Activated naive CD8-positive, alpha-beta T cell treated with anti-CD3 and anti-CD28 coated beads for 36 hours (primary cell): Measurements from ENCODE around the gene ZNF800. TPM values are rescaled to one million over a fixed set of nuclear protein-coding genes. Genes with fewer than 3 reads are reported as not detected.
"Not testable (repeated sequence)": the region's sequence is repeated elsewhere in the genome, so short reads cannot be mapped to it uniquely, and the experiment has no call there.

ENCODE experiments used
- DNase-seq: peaks from one replicate; pipeline ENCODE4 v3.0.0; 2021
- H3K27ac Mint-ChIP-seq: one replicate; pipeline ENCODE4 v1.8.0; 2022; ENCODE audit warnings: mild to moderate bottlenecking, moderate library complexity, mixed read lengths
- H3K27me3 Mint-ChIP-seq: one replicate; pipeline ENCODE4 v1.8.0; 2022; ENCODE audit warnings: mild to moderate bottlenecking, mixed read lengths
- H3K36me3 Mint-ChIP-seq: one replicate; pipeline ENCODE4 v1.8.0; 2021; ENCODE audit warnings: mild to moderate bottlenecking, mixed read lengths
- H3K4me1 Mint-ChIP-seq: one replicate; pipeline ENCODE4 v1.8.0; 2021; ENCODE audit warnings: mixed read lengths
- H3K4me3 Mint-ChIP-seq: one replicate; pipeline ENCODE4 v1.8.0; 2022; ENCODE audit warnings: mild to moderate bottlenecking, moderate library complexity, mixed read lengths
- H3K9me3 Mint-ChIP-seq: one replicate; pipeline ENCODE4 v1.8.0; 2022; ENCODE audit warnings: mixed read lengths
- total RNA-seq, 2 experiments: library from RNA; stranded (reverse); gene quantifications; one replicate each; pipeline ENCODE4 v1.2.3, GENCODE V29; 2021

The ZNF800 gene, protein sequence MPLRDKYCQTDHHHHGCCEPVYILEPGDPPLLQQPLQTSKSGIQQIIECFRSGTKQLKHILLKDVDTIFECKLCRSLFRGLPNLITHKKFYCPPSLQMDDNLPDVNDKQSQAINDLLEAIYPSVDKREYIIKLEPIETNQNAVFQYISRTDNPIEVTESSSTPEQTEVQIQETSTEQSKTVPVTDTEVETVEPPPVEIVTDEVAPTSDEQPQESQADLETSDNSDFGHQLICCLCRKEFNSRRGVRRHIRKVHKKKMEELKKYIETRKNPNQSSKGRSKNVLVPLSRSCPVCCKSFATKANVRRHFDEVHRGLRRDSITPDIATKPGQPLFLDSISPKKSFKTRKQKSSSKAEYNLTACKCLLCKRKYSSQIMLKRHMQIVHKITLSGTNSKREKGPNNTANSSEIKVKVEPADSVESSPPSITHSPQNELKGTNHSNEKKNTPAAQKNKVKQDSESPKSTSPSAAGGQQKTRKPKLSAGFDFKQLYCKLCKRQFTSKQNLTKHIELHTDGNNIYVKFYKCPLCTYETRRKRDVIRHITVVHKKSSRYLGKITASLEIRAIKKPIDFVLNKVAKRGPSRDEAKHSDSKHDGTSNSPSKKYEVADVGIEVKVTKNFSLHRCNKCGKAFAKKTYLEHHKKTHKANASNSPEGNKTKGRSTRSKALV
- 10 to 100 TPM; 32.1 to 34.2 TPM for total RNA-seq

DNA sequence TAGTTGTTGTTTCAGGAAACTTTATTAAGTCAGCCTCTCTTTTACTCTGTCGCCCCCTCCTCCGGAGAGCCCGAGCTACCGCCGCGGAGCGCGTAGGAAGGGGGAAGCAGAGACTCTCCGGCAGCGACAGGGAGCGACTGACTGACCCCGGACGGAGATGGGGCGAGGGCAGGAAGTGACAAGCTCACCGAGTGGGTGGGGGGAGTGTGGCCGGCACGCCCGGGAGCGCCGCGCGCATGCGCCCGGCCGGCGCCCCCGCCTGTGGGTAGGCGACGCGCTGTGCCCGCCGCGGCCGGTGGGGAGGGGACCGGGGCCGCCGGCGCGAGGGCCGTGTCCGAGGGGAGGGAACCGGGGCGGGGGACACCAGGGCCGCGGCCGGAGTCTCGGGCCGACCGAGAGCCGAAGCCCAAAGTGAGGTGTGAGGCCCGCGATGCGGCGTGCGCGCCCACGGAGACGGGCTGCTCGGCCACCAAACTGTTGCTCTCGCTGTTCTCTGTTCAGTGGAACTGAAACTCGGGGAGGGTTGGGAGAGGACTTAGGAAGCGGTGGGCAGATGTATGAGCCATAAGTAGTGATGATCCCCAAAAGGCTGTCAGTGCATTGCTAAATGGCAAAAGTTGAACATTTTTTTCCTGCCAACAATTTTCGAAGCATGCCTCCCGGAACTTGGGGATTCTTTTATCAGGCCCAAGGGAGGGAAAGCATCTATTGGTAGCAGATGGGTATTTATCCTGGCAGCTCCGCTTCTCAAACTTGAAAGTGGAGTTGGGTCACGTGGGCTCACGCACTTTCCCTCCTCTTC, at the start of gene ZNF800:
TSS of gene ZNF800 (minus strand) at position 143 of the 802 bp plus-strand sequence. CDS start 1,151 bp downstream, outside the sequence.
- Mint-ChIP-seq H3K4me3 (peak within 1 kb of the TSS; percentile 99), H3K9me3 (peaks cover 9% of the 10 kb centered on the region), H3K27me3 (no peaks in the 10 kb centered on the region), H3K36me3 (peaks cover 35% of the 10 kb centered on the region), H3K27ac (peak within 1 kb of the TSS; percentile 97), H3K4me1 (peaks cover 54% of the 10 kb centered on the region)
- DNase-seq = peak; percentile 91

DNA sequence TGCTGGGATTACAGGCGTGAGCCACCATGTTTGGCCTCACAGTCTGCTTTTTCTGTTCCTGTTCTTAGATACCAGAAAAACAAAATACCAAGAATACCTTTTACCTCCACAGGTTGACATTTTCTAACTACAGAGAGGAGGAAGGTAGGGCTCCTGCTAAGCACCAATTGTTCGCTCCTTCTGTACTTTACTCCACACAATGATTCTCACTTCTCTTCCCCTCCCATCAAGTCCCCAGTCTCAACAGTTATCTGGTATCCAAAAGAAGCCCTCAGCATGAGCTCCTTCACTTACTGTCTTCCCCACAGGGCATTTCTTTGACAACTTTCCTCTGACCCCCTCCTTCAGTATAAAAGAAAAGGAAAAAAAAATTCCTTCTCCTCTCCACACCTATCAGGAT, 47.7 kb upstream of the ZNF800 start:
- Mint-ChIP-seq H3K9me3 (no peaks in the 10 kb centered on the region), H3K4me1 (no peaks in the 10 kb centered on the region), H3K27ac (no peak overlapping the region), H3K27me3 (no peaks in the 10 kb centered on the region), H3K4me3 (no peak overlapping the region), H3K36me3 (no peaks in the 10 kb centered on the region)
- no peak for DNase-seq

DNA sequence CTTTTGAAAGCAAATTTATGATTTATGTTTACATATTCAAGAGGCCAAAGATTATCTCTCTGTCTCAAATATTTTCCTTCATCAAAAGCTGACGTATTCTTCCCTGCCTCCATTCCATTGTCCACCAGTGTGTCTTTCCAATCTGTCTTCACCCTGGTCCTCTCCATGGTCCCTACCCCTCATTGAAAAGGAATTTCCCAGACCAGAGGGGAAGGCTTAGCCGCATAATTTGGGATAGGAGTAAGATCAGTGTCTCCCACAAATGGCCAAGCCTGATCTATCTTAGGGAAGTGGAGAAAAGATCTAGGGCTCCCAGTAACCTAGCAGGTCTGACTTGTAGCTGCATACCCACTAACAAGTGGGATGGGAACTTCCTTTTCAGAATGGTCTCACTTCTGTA, 46.3 kb upstream of the ZNF800 start:
- H3K4me3 Mint-ChIP-seq = no peak overlapping the region
- H3K9me3 Mint-ChIP-seq = no peaks in the 10 kb centered on the region
- DNase-seq = no peak
- no peaks in the 10 kb centered on the region for H3K4me1 Mint-ChIP-seq
- no peaks in the 10 kb centered on the region for H3K27me3 Mint-ChIP-seq
- no peak overlapping the region for H3K27ac Mint-ChIP-seq
- no peaks in the 10 kb centered on the region for H3K36me3 Mint-ChIP-seq

DNA sequence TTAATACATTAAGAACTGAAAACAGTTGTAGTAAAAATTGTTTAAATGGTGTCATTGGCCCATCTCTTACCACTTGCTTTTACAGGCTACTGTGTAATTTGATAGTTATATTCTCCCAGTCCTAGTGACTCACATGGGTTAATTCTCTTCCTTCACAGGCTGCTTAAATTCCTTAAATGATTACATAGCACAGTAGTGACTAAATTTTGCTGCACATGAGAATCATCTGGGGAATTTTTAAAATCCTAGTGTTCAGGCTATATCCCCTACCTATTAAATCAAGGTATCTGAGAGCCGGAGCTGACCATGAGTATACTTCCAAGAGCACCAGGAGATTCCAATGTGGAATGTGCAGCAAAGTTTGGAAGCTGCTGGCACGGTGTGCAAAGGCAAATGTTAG, 45.3 kb upstream of the ZNF800 start:
- H3K4me3 Mint-ChIP-seq = no peak overlapping the region
- H3K36me3 Mint-ChIP-seq = no peaks in the 10 kb centered on the region
- no peak for DNase-seq
- H3K4me1 Mint-ChIP-seq = no peaks in the 10 kb centered on the region
- H3K9me3 Mint-ChIP-seq = no peaks in the 10 kb centered on the region
- H3K27ac Mint-ChIP-seq = no peak overlapping the region
- no peaks in the 10 kb centered on the region for H3K27me3 Mint-ChIP-seq

DNA sequence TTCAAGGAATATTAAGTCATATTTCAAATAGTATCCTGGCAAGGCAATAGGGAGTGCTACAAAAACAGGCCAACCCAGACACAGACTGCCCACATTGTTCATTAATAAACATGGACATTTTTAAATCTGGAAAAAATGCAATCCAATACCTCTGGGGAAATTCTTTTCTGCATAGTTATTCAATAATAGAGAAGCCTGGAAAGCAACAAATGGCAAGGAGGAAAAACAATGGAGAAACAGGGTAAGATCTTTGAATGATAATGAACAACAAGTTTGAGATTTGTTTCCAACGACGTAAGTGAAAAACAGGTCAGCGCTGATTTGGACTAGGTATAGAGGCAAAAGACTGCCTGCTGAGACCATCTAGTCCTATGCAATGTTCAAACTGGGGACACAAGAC, 44.7 kb upstream of the ZNF800 start:
- Mint-ChIP-seq H3K27ac (no peak overlapping the region), H3K27me3 (no peaks in the 10 kb centered on the region), H3K9me3 (no peaks in the 10 kb centered on the region), H3K4me3 (no peak overlapping the region), H3K36me3 (no peaks in the 10 kb centered on the region), H3K4me1 (no peaks in the 10 kb centered on the region)
- DNase-seq = no peak

DNA sequence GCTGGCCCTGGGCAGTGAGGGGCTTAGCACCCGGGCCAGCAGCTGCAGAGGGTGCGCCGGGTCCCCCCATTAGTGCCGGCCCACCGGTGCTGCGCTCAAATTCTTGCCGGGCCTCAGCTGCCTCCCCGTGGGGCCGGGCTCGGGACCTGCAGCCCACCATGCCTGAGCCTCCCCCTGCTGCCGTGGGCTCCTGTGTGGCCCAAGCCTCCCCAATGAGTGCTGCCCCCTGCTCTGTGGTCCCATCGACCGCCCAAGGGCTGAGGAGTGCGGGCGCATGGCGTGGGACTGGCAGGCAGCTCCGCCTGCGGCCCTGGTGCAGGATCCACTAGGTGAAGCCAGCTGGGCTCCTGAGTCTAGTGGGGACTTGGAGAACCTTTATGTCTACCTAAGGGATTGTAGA, 36.8 kb upstream of the ZNF800 start:
- not testable (repeated sequence) for H3K27me3 Mint-ChIP-seq, DNase-seq, H3K9me3 Mint-ChIP-seq, H3K27ac Mint-ChIP-seq, H3K36me3 Mint-ChIP-seq, H3K4me3 Mint-ChIP-seq
- H3K4me1 Mint-ChIP-seq = peaks cover 15% of the 10 kb centered on the region

DNA sequence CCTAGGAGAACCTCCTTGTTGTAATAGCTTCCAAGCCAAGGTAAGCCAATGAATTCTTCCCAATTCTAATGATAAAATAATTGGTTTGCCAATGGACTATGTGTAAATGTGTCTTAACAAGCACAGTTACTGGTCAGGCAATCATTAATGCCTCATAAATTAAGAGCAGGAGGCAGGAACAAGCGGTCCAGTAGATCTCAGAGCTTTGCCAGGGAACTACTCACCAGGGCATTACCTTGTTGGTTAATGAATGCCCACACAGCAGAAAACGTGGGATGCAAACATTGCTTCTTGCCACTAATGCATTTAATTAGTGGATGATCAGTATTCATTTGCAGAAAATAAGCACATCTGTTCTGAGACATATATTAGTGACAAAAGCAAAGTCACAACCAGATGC, 26.7 kb upstream of the ZNF800 start:
- Mint-ChIP-seq H3K4me3 (no peak overlapping the region), H3K36me3 (peaks cover 3% of the 10 kb centered on the region), H3K9me3 (peaks cover 6% of the 10 kb centered on the region), H3K4me1 (peaks cover 41% of the 10 kb centered on the region), H3K27me3 (no peaks in the 10 kb centered on the region), H3K27ac (no peak overlapping the region)
- no peak for DNase-seq

DNA sequence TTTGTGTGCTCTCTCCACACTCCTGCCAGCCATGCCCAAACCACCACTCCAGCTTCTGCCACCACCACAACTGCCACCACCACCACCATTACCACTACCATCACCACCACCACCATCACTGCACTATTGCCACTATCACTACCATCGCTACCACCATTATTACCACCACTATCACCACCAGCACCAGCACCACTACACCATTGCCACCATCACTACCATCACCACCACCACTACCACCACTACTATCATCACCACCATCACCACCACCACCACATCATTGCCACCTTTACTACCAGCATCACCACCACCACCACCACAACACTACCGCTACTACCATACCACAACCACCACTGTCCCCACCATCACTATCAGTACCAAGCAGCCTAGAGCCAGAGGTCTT, 26.0 kb upstream of the ZNF800 start:
- Mint-ChIP-seq H3K4me3 (no peak overlapping the region), H3K27me3 (no peaks in the 10 kb centered on the region), H3K9me3 (peaks cover 6% of the 10 kb centered on the region), H3K4me1 (peaks cover 48% of the 10 kb centered on the region), H3K36me3 (peaks cover 3% of the 10 kb centered on the region), H3K27ac (no peak overlapping the region)
- no peak for DNase-seq

DNA sequence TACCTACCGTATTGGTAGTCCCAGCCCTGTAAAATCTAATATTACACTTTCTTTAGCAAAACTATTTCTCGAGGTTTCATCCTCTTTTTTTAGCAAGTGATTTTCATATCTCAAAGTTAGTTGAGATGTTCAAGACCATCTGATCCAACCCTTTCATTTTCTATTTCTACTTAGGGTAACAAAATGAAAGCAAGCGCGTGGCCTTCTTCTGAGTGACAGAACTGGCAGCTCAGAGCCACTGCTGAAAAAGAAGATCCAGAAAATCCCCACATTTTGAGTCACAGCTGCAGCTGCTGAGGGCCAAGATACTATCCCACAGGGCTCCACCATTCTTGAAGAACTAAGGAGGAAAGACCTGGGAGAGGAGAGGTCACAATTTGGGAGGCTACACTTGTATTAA, 24.8 kb upstream of the ZNF800 start:
- H3K4me1 Mint-ChIP-seq = peaks cover 55% of the 10 kb centered on the region
- H3K27me3 Mint-ChIP-seq = no peaks in the 10 kb centered on the region
- H3K36me3 Mint-ChIP-seq = peaks cover 3% of the 10 kb centered on the region
- peaks cover 6% of the 10 kb centered on the region for H3K9me3 Mint-ChIP-seq
- peak overlapping the region; percentile 52 for H3K4me3 Mint-ChIP-seq
- no peak for DNase-seq
- H3K27ac Mint-ChIP-seq = peak overlapping the region; percentile 73

DNA sequence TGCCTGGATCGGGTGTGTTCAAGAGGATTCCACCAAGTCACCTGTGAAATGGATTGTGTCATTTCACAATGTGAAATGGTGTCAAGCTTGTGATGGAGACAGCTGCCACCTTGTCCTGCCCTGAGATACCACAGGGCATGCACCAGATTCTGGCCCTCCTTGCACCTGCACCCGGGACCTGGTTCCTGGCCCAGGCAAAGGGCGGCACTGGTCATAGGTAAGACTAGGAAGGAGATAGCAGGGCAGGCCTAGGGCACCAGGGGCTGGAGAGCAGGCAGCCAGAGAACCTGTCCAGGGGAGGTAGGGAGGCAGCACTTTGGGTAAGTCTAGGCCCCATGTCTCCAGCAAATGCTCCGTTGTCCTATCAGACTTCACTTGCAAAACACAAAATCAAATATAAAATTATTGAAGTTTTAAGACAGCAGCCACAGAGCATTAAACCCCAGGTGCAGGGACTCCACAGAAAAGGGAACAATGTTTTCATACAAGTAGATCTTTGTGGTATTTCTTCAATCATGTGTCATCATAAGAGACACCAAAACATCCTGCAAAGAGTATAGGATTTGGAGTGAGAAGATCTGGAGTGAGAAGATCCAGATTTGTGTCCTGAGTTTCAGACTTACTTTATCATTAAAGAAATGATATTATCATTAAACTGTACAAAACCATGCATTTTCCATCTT, 22.7 kb upstream of the ZNF800 start:
- Mint-ChIP-seq H3K4me1 (peaks cover 63% of the 10 kb centered on the region), H3K36me3 (peaks cover 3% of the 10 kb centered on the region), H3K27ac (no peak overlapping the region), H3K27me3 (no peaks in the 10 kb centered on the region), H3K9me3 (peaks cover 6% of the 10 kb centered on the region), H3K4me3 (no peak overlapping the region)
- DNase-seq = no peak

DNA sequence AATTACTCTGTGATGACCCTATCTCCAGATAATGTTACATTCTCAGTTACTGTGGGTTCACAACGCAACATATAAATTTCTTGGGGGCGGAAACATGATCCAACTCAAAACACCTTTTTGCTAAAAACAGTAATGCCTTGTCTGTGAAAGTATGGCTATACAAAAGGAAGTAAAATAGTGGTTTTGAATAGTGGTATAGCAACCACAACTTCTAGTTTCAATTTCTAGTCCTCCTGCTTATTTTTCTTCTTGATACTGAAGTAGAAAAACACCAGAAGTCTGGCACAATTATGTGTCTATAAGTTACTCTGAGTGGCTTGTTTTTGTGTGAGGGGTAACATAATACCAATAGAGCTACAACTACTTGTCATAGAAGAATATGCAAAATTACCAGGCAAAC, 21.5 kb upstream of the ZNF800 start:
- peaks cover 3% of the 10 kb centered on the region for H3K36me3 Mint-ChIP-seq
- H3K9me3 Mint-ChIP-seq = peaks cover 6% of the 10 kb centered on the region
- H3K4me3 Mint-ChIP-seq = no peak overlapping the region
- peaks cover 59% of the 10 kb centered on the region for H3K4me1 Mint-ChIP-seq
- H3K27ac Mint-ChIP-seq = peak overlapping the region; percentile 65
- H3K27me3 Mint-ChIP-seq = no peaks in the 10 kb centered on the region
- no peak for DNase-seq

DNA sequence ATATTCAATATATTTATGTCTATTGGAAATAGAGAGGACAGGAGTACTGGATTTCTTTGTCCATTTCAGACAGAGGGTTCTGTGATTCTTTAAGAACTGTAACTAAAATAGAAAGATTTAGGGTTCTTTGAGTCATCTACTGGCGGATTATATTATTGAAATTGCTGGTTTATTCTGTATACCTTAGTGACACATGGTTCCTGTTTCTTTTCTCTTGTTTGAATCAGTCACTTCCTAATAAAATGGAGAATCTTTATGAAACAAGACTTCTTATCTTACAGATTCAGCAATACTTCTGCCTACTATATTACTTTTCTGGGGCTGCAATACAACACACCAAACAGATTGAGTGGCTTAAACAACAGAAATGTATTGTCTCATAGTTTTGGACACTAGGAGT, 20.8 kb upstream of the ZNF800 start:
- Mint-ChIP-seq H3K27ac (peak overlapping the region; percentile 65), H3K4me1 (peaks cover 56% of the 10 kb centered on the region), H3K4me3 (no peak overlapping the region), H3K27me3 (no peaks in the 10 kb centered on the region), H3K9me3 (peaks cover 2% of the 10 kb centered on the region), H3K36me3 (peaks cover 1% of the 10 kb centered on the region)
- no peak for DNase-seq

DNA sequence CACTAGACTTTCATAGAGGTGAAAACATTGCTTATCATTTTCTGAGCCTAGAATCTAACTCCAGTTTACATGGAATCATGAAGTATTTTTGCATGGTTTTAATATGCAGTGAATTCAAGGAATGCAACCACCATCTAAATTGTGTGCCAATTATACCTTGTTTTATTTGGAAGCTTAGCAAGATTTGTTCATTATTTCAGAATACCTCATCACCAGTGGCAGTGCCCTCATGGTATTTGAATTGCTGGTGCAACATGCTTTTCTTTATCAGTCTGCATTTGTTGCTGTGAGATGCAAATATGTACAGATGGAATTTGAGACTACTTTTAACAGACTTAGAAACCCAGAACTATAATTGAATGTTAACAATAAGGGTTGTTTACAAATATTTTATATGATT, 18.7 kb upstream of the ZNF800 start:
- Mint-ChIP-seq H3K4me3 (no peak overlapping the region), H3K9me3 (no peaks in the 10 kb centered on the region), H3K27ac (no peak overlapping the region), H3K27me3 (no peaks in the 10 kb centered on the region), H3K4me1 (peaks cover 40% of the 10 kb centered on the region), H3K36me3 (no peaks in the 10 kb centered on the region)
- DNase-seq = no peak

DNA sequence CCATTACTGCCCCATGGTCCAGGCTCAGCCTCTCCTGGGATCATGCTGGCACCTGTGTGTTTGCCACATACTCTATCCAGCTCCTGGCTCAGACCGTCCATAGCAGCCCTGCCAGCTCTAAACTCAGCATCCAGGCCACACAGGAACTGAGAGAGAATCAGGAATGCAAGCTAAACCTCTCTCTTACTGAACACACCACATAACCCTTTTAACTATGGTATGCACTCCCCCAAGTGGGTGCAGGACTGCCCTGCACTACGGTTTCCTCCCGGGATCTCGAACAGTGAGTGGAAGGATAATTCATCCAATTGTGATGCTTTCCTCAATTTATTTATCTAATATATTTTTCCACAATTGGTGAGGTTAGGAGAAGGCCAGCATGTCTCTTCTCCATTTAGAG, 17.1 kb upstream of the ZNF800 start:
- Mint-ChIP-seq H3K4me1 (peaks cover 33% of the 10 kb centered on the region), H3K9me3 (no peaks in the 10 kb centered on the region), H3K27me3 (no peaks in the 10 kb centered on the region), H3K27ac (no peak overlapping the region), H3K4me3 (no peak overlapping the region), H3K36me3 (no peaks in the 10 kb centered on the region)
- DNase-seq = no peak
